ENCODE data around the gene RER1. TPM values are rescaled to one million over a fixed set of nuclear protein-coding genes. Genes with fewer than 3 reads are reported as not detected.

RER1 gene
- total and polyA plus RNA-seq, 9 donors: 51.0 to 224 (median 99.0) TPM

DNA sequence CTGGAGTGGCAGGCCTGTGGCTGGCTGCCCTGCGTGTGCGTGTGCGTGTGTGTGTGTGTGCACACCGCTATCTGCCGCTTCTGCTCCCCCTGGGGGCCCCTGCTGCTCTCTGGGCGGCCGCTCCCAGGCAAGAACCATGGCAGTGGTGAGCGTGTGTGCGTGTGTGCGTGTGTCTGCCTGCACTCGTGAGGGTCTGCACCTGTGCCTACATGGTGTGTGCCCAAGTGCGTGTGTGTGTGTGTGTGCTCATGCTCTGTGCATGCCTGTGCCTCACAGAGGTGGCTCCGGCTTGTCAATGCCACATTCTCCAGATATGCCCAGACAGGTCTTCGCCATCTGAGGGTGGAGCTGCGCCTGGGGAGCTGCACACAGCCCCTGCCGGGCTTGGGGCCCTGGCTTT lies 39.5 kb downstream of the RER1 start:
- DNase-seq: no peak
- H3K4me3 ChIP-seq: no peak overlapping the region
- H3K36me3 ChIP-seq: no peaks in the 10 kb centered on the region
- H3K4me1 ChIP-seq (ENCODE audit: insufficient read depth): no peaks in the 10 kb centered on the region
- no peak overlapping the region for H3K27ac ChIP-seq
- intact Hi-C loops (cut with DNase I): no loop called here
- TF ChIP-seq POLR2A (IDR thresholded peaks at IDR 0.05): no peak
- TF ChIP-seq, protein P1, sequence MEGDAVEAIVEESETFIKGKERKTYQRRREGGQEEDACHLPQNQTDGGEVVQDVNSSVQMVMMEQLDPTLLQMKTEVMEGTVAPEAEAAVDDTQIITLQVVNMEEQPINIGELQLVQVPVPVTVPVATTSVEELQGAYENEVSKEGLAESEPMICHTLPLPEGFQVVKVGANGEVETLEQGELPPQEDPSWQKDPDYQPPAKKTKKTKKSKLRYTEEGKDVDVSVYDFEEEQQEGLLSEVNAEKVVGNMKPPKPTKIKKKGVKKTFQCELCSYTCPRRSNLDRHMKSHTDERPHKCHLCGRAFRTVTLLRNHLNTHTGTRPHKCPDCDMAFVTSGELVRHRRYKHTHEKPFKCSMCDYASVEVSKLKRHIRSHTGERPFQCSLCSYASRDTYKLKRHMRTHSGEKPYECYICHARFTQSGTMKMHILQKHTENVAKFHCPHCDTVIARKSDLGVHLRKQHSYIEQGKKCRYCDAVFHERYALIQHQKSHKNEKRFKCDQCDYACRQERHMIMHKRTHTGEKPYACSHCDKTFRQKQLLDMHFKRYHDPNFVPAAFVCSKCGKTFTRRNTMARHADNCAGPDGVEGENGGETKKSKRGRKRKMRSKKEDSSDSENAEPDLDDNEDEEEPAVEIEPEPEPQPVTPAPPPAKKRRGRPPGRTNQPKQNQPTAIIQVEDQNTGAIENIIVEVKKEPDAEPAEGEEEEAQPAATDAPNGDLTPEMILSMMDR (IDR thresholded peaks at IDR 0.05): no peak
- no peak for TF ChIP-seq EP300 (IDR thresholded peaks at IDR 0.05)
- no peaks in the 10 kb centered on the region for H3K27me3 ChIP-seq
- H3K9me3 ChIP-seq: peaks cover 0 to 10% of the 10 kb centered on the region in 2 donors
- 23 to 47% (median 24%) methylated on average over 9 to 16 of the region's 16 CpGs for WGBS, 3 donors

DNA sequence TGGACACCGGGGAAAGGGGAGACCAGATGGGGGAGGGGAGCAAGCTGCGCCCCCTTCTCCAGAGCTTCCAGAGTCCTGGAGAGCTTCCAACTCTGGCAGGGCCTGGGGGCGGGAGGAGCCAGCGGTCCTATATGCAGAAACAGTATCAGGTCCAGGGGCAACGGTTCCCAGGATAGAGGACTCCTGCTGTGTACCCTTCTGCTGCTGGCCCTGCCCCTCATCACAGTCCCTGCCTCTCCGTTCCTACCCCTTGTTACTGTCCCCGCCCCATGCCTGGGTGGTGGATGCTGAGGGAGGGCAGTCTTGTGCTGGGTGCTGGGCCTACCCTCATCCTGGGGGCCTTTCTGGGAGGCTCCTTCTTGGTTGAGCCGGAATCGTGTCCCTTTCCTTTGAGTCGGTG lies 39.9 kb downstream of the RER1 start:
- intact Hi-C loops (cut with DNase I): no loop called here
- Histone ChIP-seq H3K4me1 (ENCODE audit: insufficient read depth) (no peaks in the 10 kb centered on the region), H3K9me3 (peaks cover 0 to 10% of the 10 kb centered on the region in 2 donors), H3K4me3 (no peak overlapping the region), H3K36me3 (no peaks in the 10 kb centered on the region), H3K27ac (no peak overlapping the region), H3K27me3 (no peaks in the 10 kb centered on the region)
- WGBS, 3 donors: 30 to 53% (median 39%) methylated on average over 9 to 10 of the region's 10 CpGs
- TF ChIP-seq, protein P1 (IDR thresholded peaks at IDR 0.05): no peak
- TF ChIP-seq EP300 (IDR thresholded peaks at IDR 0.05): no peak
- no peak for TF ChIP-seq POLR2A (IDR thresholded peaks at IDR 0.05)
- no peak for DNase-seq

DNA sequence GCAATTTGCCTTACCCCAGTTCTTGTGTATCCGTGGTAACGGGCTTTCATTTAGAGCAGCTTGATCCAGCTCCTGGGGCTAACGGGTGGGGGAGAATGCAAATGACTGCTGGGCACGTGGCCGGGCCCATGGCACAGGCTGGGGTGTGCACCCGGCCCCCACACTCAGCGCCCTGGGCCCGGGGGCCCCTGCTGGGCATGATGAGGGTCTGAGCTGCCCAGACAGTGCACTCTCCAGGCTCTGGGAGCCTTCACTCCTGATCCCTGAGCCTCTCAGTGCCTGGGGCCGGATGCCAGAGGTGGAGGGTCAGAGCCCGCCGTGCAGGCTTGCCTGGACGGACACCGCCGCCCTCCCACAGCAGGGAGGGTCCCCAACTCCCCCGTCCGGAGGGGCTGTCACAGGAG lies 40.8 kb downstream of the RER1 start:
- TF ChIP-seq POLR2A (IDR thresholded peaks at IDR 0.05) (no peak), EP300 (IDR thresholded peaks at IDR 0.05) (no peak)
- TF ChIP-seq, protein P1 (IDR thresholded peaks at IDR 0.05): no peak
- Histone ChIP-seq H3K4me3 (no peak overlapping the region), H3K9me3 (peaks cover 0 to 10% of the 10 kb centered on the region in 2 donors), H3K27ac (no peak overlapping the region), H3K27me3 (no peaks in the 10 kb centered on the region), H3K4me1 (ENCODE audit: insufficient read depth) (no peaks in the 10 kb centered on the region), H3K36me3 (no peaks in the 10 kb centered on the region)
- DNase-seq: no peak
- 7 to 13% (median 9%) methylated on average over 10 to 16 of the region's 16 CpGs for WGBS, 3 donors
- intact Hi-C loops (cut with DNase I): no loop called here

DNA sequence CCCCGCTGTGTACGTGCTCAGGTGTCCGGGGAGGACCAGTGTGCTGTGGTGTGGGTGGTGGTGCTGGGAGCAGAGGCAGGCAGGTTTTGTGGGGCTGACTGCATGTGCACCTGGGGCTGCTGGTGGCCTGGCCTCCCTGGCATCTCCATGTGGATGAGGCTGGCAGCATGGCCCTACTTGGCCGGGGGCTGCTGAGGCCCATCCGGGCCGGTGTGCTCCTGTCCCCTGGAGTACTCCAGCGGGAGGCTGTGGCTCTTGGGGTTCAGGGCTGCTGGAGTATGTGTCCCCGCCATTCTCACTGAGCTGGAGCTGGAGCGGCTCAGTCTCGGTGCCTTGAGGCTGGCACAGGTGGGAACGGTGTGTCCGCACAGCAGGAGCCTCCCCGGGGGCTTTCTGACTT lies 41.6 kb downstream of the RER1 start:
- H3K27me3 ChIP-seq: no peaks in the 10 kb centered on the region
- H3K4me3 ChIP-seq: no peak overlapping the region
- DNase-seq: no peak
- H3K9me3 ChIP-seq: peaks cover 0 to 10% of the 10 kb centered on the region in 2 donors
- no peaks in the 10 kb centered on the region for H3K36me3 ChIP-seq
- H3K27ac ChIP-seq: no peak overlapping the region
- TF ChIP-seq, protein P1 (IDR thresholded peaks at IDR 0.05): no peak
- no peak for TF ChIP-seq POLR2A (IDR thresholded peaks at IDR 0.05)
- no peak for TF ChIP-seq EP300 (IDR thresholded peaks at IDR 0.05)
- WGBS, 3 donors: 56 to 64% (median 57%) methylated on average over 13 of the region's 13 CpGs
- no peaks in the 10 kb centered on the region for H3K4me1 ChIP-seq (ENCODE audit: insufficient read depth)
- intact Hi-C loops (cut with DNase I): no loop called here
